Epithelial cell of umbilical artery (primary cell): ENCODE results near the gene ZNF562. TPM values are rescaled to one million over a fixed set of nuclear protein-coding genes. Genes with fewer than 3 reads are reported as not detected.

Experiments
- total RNA-seq: library from RNA; depleted of rRNA; stranded (reverse); fragments of >200 nt; gene quantifications from 2 replicates; pipeline ENCODE4 v1.2.3, GENCODE V29; 2014

The ZNF562 gene
- 19.8 and 35.0 TPM in 2 replicates for total RNA-seq

DNA sequence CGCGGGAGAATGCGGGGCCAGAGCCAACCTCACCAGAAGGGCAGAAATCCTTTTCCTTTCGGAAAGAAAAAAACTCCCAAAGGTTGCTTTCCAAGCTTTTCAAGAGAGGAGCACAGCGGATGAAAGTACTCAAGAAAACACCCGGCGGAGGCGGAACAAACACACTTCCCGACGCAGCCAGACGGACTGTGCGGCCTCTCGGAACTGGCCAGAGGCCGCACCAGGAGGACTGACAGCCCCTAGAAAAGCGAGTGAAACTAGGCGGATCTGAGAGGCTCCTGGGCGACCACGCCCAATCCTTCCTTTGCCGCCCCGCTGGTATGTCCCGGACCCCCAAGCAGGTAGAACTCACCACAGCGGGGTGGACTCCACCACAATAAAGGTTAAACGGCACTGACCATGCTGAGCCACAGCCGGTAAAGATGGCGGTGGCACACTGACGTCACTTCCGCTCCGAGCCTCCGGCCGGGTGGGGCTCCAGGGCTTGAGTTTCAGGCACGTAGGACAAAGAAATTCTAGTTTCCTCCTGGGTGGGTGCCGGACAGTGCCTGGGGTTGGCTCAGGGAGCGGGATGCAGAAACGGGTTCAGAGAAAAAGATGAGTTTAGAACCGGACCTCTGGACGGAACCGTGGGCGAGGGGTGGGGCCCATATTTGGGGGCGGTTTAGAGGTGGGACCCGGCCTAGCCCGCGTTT, at the start of gene ZNF562:
TSS of gene ZNF562 (minus strand) at position 438 of the 695 bp plus-strand sequence. CDS start 14,356 bp downstream, outside the sequence.

DNA sequence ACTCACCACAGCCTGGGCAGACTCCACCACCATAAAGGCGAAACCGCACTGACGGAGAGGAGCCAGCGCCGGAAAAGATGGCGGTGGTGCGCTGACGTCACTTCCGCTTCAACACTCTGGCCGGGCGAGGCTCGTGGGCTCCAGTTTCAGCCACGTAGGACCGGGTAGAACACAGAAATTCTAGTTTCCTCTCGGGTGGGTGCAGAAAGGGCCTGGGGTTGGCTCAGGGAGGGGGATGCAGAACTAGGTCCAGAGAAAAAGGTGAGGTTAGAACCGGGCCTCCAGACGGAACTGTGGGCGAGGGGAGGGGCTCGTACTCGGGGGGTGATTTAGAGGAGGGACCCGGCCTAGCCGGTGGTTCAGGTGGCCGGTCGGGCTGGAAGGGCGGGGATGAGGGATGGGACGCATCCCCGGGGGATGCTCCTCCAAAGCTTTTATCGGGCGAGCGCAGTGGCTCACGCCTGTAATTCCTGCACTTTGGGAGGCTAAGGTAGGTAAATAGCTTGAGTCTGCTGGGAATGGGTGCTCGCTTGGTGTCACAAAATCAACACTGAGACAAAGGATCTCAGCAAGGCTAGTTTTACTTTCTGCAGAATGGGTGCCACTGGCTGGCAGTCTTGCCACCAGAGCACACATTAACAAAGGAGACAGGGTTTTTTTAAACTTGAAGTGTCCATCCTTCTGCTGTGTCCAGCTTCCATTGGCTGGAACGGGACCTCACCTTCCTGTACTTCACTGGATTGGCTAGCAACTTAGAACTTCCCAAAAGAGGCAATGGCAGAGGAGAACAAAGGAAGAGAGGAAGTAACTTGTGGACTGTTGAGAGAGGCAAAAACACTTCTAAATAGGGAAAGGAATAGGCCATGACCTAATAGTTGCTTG, 53.5 kb downstream of the ZNF562 start, which contains the start of gene ZNF561:
TSS of gene ZNF561 (minus strand) at position 77 of the 882 bp plus-strand sequence. CDS start 1,776 bp downstream, outside the sequence.

Other genes with a start within 250 kb of the ZNF562 start
- gene ZNF266, start 239.5 kb downstream of the ZNF562 start, total RNA-seq: 7.1 and 9.7 TPM in 2 replicates
- not detected in 2 replicates for gene ZNF560, start 176.5 kb downstream of the ZNF562 start, total RNA-seq
- 20.1 and 21.4 TPM in 2 replicates for gene ZNF426, start 136.5 kb downstream of the ZNF562 start, total RNA-seq
- 35.4 and 45.9 TPM in 2 replicates for gene ZNF121, start 90.6 kb downstream of the ZNF562 start, total RNA-seq
- gene ZNF561, start 53.9 kb downstream of the ZNF562 start, total RNA-seq: 37.4 and 39.4 TPM in 2 replicates
- 2.6 and 5.3 TPM in 2 replicates for gene ZNF846, start 93.6 kb upstream of the ZNF562 start, total RNA-seq
- 7.1 and 10.4 TPM in 2 replicates for gene FBXL12, start 144.0 kb upstream of the ZNF562 start, total RNA-seq
- 258 and 446 TPM in 2 replicates for gene UBL5, start 152.8 kb upstream of the ZNF562 start, total RNA-seq
- gene PIN1, start 160.2 kb upstream of the ZNF562 start, total RNA-seq: 114 and 128 TPM in 2 replicates